Measurements from ENCODE around the gene ROBO3. TPM values are rescaled to one million over a fixed set of nuclear protein-coding genes. Genes with fewer than 3 reads are reported as not detected.

The ROBO3 gene
- 20.5 and 24.5 TPM in 2 replicates for total RNA-seq (2014; rRNA removed; shearing (Covaris generic))
- 13.5 and 17.2 TPM in 2 replicates for polyA plus RNA-seq (2015; cell fraction: cytosol; rRNA removed)
- polyA plus RNA-seq (2015; cell fraction: nucleus; rRNA removed): 111 and 120 TPM in 2 replicates

- DNase-seq (ENCODE audit: low read depth): no peak
Observed at GRCh38 chr11:124865181-124865901, at the start of gene ROBO3. Gene ROBO3, plus strand, starts transcription at chr11:124865432. Its CDS starts 146 bp downstream, at chr11:124865578.

- no peak for DNase-seq (ENCODE audit: low read depth)
Observed at GRCh38 chr11:124817036-124817435, 48.2 kb upstream of the ROBO3 start.

GRCh38 chr11:124821995-124822730, 43.1 kb upstream of the ROBO3 start:
- no peak for DNase-seq (ENCODE audit: low read depth)

GRCh38 chr11:124823512-124824376, 41.5 kb upstream of the ROBO3 start:
- DNase-seq (ENCODE audit: low read depth): no peak

- DNase-seq (ENCODE audit: low read depth): no peak
Observed at GRCh38 chr11:124825876-124826275, 39.4 kb upstream of the ROBO3 start.

- no peak for DNase-seq (ENCODE audit: low read depth)
Observed at GRCh38 chr11:124829986-124830385, 35.2 kb upstream of the ROBO3 start.

- no peak for DNase-seq (ENCODE audit: low read depth)
Observed at GRCh38 chr11:124830749-124831148, 34.5 kb upstream of the ROBO3 start.

- DNase-seq (ENCODE audit: low read depth): no peak
Observed at GRCh38 chr11:124831897-124832296, 33.3 kb upstream of the ROBO3 start.

- DNase-seq (ENCODE audit: low read depth): peak; percentile 45
Observed at GRCh38 chr11:124832571-124832970, 32.7 kb upstream of the ROBO3 start.

- no peak for DNase-seq (ENCODE audit: low read depth)
Observed at GRCh38 chr11:124834526-124835180, 30.6 kb upstream of the ROBO3 start.

- DNase-seq (ENCODE audit: low read depth): no peak
Observed at GRCh38 chr11:124835918-124836317, 29.3 kb upstream of the ROBO3 start.

- DNase-seq (ENCODE audit: low read depth): peak; percentile 83
Observed at GRCh38 chr11:124837491-124837856, 27.8 kb upstream of the ROBO3 start.

GRCh38 chr11:124838805-124839127, 26.5 kb upstream of the ROBO3 start:
- no peak for DNase-seq (ENCODE audit: low read depth)

- no peak for DNase-seq (ENCODE audit: low read depth)
Observed at GRCh38 chr11:124839128-124839971, 25.9 kb upstream of the ROBO3 start.

- no peak for DNase-seq (ENCODE audit: low read depth)
Observed at GRCh38 chr11:124839972-124840621, 25.1 kb upstream of the ROBO3 start.

GRCh38 chr11:124840666-124841065, 24.6 kb upstream of the ROBO3 start:
- no peak for DNase-seq (ENCODE audit: low read depth)

- DNase-seq (ENCODE audit: low read depth): no peak
Observed at GRCh38 chr11:124841201-124841600, 24.0 kb upstream of the ROBO3 start.

- no peak for DNase-seq (ENCODE audit: low read depth)
Observed at GRCh38 chr11:124841840-124842239, 23.4 kb upstream of the ROBO3 start.

GRCh38 chr11:124842305-124842704, 22.9 kb upstream of the ROBO3 start:
- DNase-seq (ENCODE audit: low read depth): no peak

- DNase-seq (ENCODE audit: low read depth): no peak
Observed at GRCh38 chr11:124843616-124843910, 21.7 kb upstream of the ROBO3 start.
